ENCODE data around the gene REPS2. TPM values are rescaled to one million over a fixed set of nuclear protein-coding genes. Genes with fewer than 3 reads are reported as not detected.

The REPS2 gene
- total RNA-seq, 1 experiment from 2014 or later, result 3.7 TPM

- no peak overlapping the region for H2AK5ac ChIP-seq (ENCODE audit: insufficient read length, low read length)
- H4K91ac ChIP-seq (ENCODE audit: insufficient read length, low read depth, low read length), result no peak overlapping the region
- H3K79me2 ChIP-seq (ENCODE audit: insufficient read depth, low read length), result no peaks in the 10 kb centered on the region
- no peak overlapping the region for H2BK5ac ChIP-seq (ENCODE audit: insufficient read length, low read length)
- H3K27ac ChIP-seq (ENCODE audit: insufficient read length, low read depth, low read length), result no peak overlapping the region
- H3K9me3 ChIP-seq (ENCODE audit: control insufficient read depth, low read depth, low read length), result peaks cover 4% of the 10 kb centered on the region
- H3K27me3 Mint-ChIP-seq (ENCODE audit: low read depth), result no peaks in the 10 kb centered on the region; the same call in 1 of the 2 replicates
- H3K4ac ChIP-seq (ENCODE audit: low read depth, low read length), result no peak overlapping the region
- no peak overlapping the region for H3K23ac ChIP-seq (ENCODE audit: insufficient read length, low read depth, low read length)
- no peak overlapping the region for H3K4me3 Mint-ChIP-seq
- no peak overlapping the region for H3K4me2 ChIP-seq (ENCODE audit: insufficient read depth, insufficient read length, low read length)
- H2BK120ac ChIP-seq (ENCODE audit: low read depth, low read length, poor library complexity, severe bottlenecking), result no peak overlapping the region
- no peak overlapping the region for H2AFZ ChIP-seq (ENCODE audit: low read length)
- H3T11ph ChIP-seq (ENCODE audit: low read length), result no peak overlapping the region
- DNase-seq, result no peak
- peaks cover 0 to 9% (median 2%) of the 10 kb centered on the region in 3 experiments; a peak in 4 of 7 replicates for H3K36me3 Mint-ChIP-seq (ENCODE audit: insufficient read depth in 1 of 3, low read depth in 3 of 3)
- peaks cover 8 to 10% of the 10 kb centered on the region in 2 experiments for H3K9me3 Mint-ChIP-seq
- H3K4me1 Mint-ChIP-seq, result peaks cover 4 to 9% of the 10 kb centered on the region in 2 experiments
- no peak overlapping the region for H3K18ac ChIP-seq (ENCODE audit: insufficient read length, low read depth, low read length)
- WGBS (ENCODE audit: extremely low coverage, insufficient read length, low lambda C conversion rate), result no CpG with 5 or more reads among the region's 8 CpGs
- no peak for TF ChIP-seq CTCF (conservative IDR thresholded peaks at IDR 0.05)
- H3K4me1 ChIP-seq (ENCODE audit: insufficient read depth, low read length), result no peaks in the 10 kb centered on the region
- no peaks in the 10 kb centered on the region for H3K23me2 ChIP-seq (ENCODE audit: insufficient read length, low read depth, low read length, poor library complexity, severe bottlenecking)
- H3K9ac ChIP-seq (ENCODE audit: extremely low read depth, insufficient read length, low read length), result no peak overlapping the region
- H2BK20ac ChIP-seq (ENCODE audit: low read depth, low read length, poor library complexity, severe bottlenecking), result no peak overlapping the region
- no peak overlapping the region for H2BK15ac ChIP-seq (ENCODE audit: low read depth, low read length)
- H3K14ac ChIP-seq (ENCODE audit: insufficient read depth, low read length), result no peak overlapping the region
- H4K20me1 ChIP-seq (ENCODE audit: control insufficient read depth, insufficient read depth, insufficient read length), result no peaks in the 10 kb centered on the region
- no peaks in the 10 kb centered on the region for H3K27me3 ChIP-seq (ENCODE audit: insufficient read depth, low read length)
- H2BK12ac ChIP-seq (ENCODE audit: insufficient read length, low read depth, low read length), result no peak overlapping the region
- H4K8ac ChIP-seq (replicated peaks; ENCODE audit: insufficient read length, low read depth, low read length), result no peak overlapping the region
- no peaks in the 10 kb centered on the region for H3K79me1 ChIP-seq (ENCODE audit: insufficient read depth, low read depth, low read length, poor library complexity, severe bottlenecking)
- no peak overlapping the region for H3K56ac ChIP-seq (ENCODE audit: insufficient read length, low read depth, low read length)
- no peak overlapping the region for H3K27ac Mint-ChIP-seq
- H4K5ac ChIP-seq (ENCODE audit: insufficient read length, low read depth, low read length), result no peak overlapping the region
These were observed 245.6 kb downstream of the REPS2 start for GRCh38 chrX:17192106-17192505.

Other genes with a start within 250 kb of the REPS2 start
- 67.7 and 69.7 TPM in 2 replicates for gene CTPS2, start 234.0 kb upstream of the REPS2 start, total RNA-seq (2021)
- gene SYAP1, start 227.0 kb upstream of the REPS2 start, total RNA-seq (2021), result 42.0 and 42.7 TPM in 2 replicates
- 87.8 and 90.7 TPM in 2 replicates for gene TXLNG, start 160.2 kb upstream of the REPS2 start, total RNA-seq (2021)
- gene RBBP7, start 76.3 kb upstream of the REPS2 start, total RNA-seq (2021), result 239 and 249 TPM in 2 replicates